ENCODE data around the gene CMBL. TPM values are rescaled to one million over a fixed set of nuclear protein-coding genes. Genes with fewer than 3 reads are reported as not detected.

The CMBL gene
- total and polyA plus RNA-seq, 5 donors from 2014 or later = 0.13 to 0.59 (median 0.33) TPM; not detected in 2

- H3K36me3 Mint-ChIP-seq = peaks cover 12% of the 10 kb centered on the region
- no peaks in the 10 kb centered on the region for H3K27me3 Mint-ChIP-seq
- Histone ChIP-seq H3K9me3 (ENCODE audit: control insufficient read depth in 2 of 2, low read length in 2 of 2) (no peaks in the 10 kb centered on the region), H3K4me3 (ENCODE audit: low read depth, low read length) (no peak overlapping the region), H3K27me3 (ENCODE audit: control insufficient read depth, insufficient read depth, low read length) (no peaks in the 10 kb centered on the region), H3K4me1 (ENCODE audit: control insufficient read depth, insufficient read depth, low read length, poor library complexity, severe bottlenecking) (peaks cover 3% of the 10 kb centered on the region), H3K27ac (ENCODE audit: insufficient read depth, low read length, poor library complexity, severe bottlenecking) (no peak overlapping the region), H3K36me3 (ENCODE audit: control insufficient read depth, insufficient read depth, low read length) (peaks cover 2% of the 10 kb centered on the region)
- H3K9me3 Mint-ChIP-seq = no peaks in the 10 kb centered on the region
- peaks cover 8 to 19% (median 14%) of the 10 kb centered on the region in 4 donors for H3K4me1 Mint-ChIP-seq
- H3K4me3 Mint-ChIP-seq = peak overlapping the region in 2 of 4 donors; percentile 7 to 27
- H3K27ac Mint-ChIP-seq = no peak overlapping the region
- no peak for ATAC-seq (ENCODE audit: low read depth in 2 of 2)
- DNase-seq = no peak
These were observed 64.0 kb downstream of the CMBL start for GRCh38 chr5:10243660-10244240.

GRCh38 chr5:10235350-10235749, 72.4 kb downstream of the CMBL start:
- no peaks in the 10 kb centered on the region for H3K27me3 Mint-ChIP-seq
- Histone ChIP-seq H3K36me3 (ENCODE audit: control insufficient read depth, insufficient read depth, low read length) (peaks cover 10% of the 10 kb centered on the region), H3K4me1 (ENCODE audit: control insufficient read depth, insufficient read depth, low read length, poor library complexity, severe bottlenecking) (no peaks in the 10 kb centered on the region), H3K4me3 (ENCODE audit: low read depth, low read length) (no peak overlapping the region), H3K27ac (ENCODE audit: insufficient read depth, low read length, poor library complexity, severe bottlenecking) (no peak overlapping the region), H3K27me3 (ENCODE audit: control insufficient read depth, insufficient read depth, low read length) (no peaks in the 10 kb centered on the region), H3K9me3 (ENCODE audit: control insufficient read depth in 2 of 2, low read length in 2 of 2) (no peaks in the 10 kb centered on the region)
- H3K36me3 Mint-ChIP-seq = peaks cover 39% of the 10 kb centered on the region
- DNase-seq (no peak), ATAC-seq (ENCODE audit: low read depth in 2 of 2) (no peak)
- no peak overlapping the region for H3K27ac Mint-ChIP-seq
- no peak overlapping the region for H3K4me3 Mint-ChIP-seq
- peaks cover 0 to 4% (median 0%) of the 10 kb centered on the region in 4 donors for H3K4me1 Mint-ChIP-seq
- no peaks in the 10 kb centered on the region for H3K9me3 Mint-ChIP-seq

- ATAC-seq (ENCODE audit: low read depth in 2 of 2) (no peak), DNase-seq (no peak)
- H3K27me3 ChIP-seq (ENCODE audit: control insufficient read depth, insufficient read depth, low read length) = no peaks in the 10 kb centered on the region
- H3K27ac ChIP-seq (ENCODE audit: insufficient read depth, low read length, poor library complexity, severe bottlenecking) = no peak overlapping the region
- H3K9me3 ChIP-seq (ENCODE audit: control insufficient read depth in 2 of 2, low read length in 2 of 2) = no peaks in the 10 kb centered on the region
- Mint-ChIP-seq H3K9me3 (no peaks in the 10 kb centered on the region), H3K4me1 (no peaks in the 10 kb centered on the region), H3K27me3 (no peaks in the 10 kb centered on the region), H3K27ac (no peak overlapping the region), H3K4me3 (no peak overlapping the region), H3K36me3 (peaks cover 39% of the 10 kb centered on the region)
- H3K4me1 ChIP-seq (ENCODE audit: control insufficient read depth, insufficient read depth, low read length, poor library complexity, severe bottlenecking) = no peaks in the 10 kb centered on the region
- peaks cover 14% of the 10 kb centered on the region for H3K36me3 ChIP-seq (ENCODE audit: control insufficient read depth, insufficient read depth, low read length)
- no peak overlapping the region for H3K4me3 ChIP-seq (ENCODE audit: low read depth, low read length)
These were observed 74.2 kb downstream of the CMBL start for GRCh38 chr5:10233505-10233904.

GRCh38 chr5:10233011-10233410, 74.7 kb downstream of the CMBL start:
- ATAC-seq (ENCODE audit: low read depth in 2 of 2) = no peak

GRCh38 chr5:10232386-10232785, 75.3 kb downstream of the CMBL start:
- DNase-seq (no peak), ATAC-seq (ENCODE audit: low read depth in 2 of 2) (no peak)
- H3K9me3 Mint-ChIP-seq = no peaks in the 10 kb centered on the region
- H3K4me3 Mint-ChIP-seq = no peak overlapping the region
- Histone ChIP-seq H3K4me3 (ENCODE audit: low read depth, low read length) (no peak overlapping the region), H3K36me3 (ENCODE audit: control insufficient read depth, insufficient read depth, low read length) (peaks cover 14% of the 10 kb centered on the region), H3K27me3 (ENCODE audit: control insufficient read depth, insufficient read depth, low read length) (no peaks in the 10 kb centered on the region), H3K9me3 (ENCODE audit: control insufficient read depth in 2 of 2, low read length in 2 of 2) (no peaks in the 10 kb centered on the region), H3K27ac (ENCODE audit: insufficient read depth, low read length, poor library complexity, severe bottlenecking) (no peak overlapping the region), H3K4me1 (ENCODE audit: control insufficient read depth, insufficient read depth, low read length, poor library complexity, severe bottlenecking) (no peaks in the 10 kb centered on the region)
- H3K27me3 Mint-ChIP-seq = no peaks in the 10 kb centered on the region
- no peaks in the 10 kb centered on the region for H3K4me1 Mint-ChIP-seq
- no peak overlapping the region for H3K27ac Mint-ChIP-seq
- peaks cover 33% of the 10 kb centered on the region for H3K36me3 Mint-ChIP-seq

More at GRCh38 chr5:10233011-10233410, 74.7 kb downstream of the CMBL start:
- no peaks in the 10 kb centered on the region for H3K4me1 Mint-ChIP-seq
- Histone ChIP-seq H3K27ac (ENCODE audit: insufficient read depth, low read length, poor library complexity, severe bottlenecking) (no peak overlapping the region), H3K4me3 (ENCODE audit: low read depth, low read length) (no peak overlapping the region), H3K27me3 (ENCODE audit: control insufficient read depth, insufficient read depth, low read length) (no peaks in the 10 kb centered on the region), H3K36me3 (ENCODE audit: control insufficient read depth, insufficient read depth, low read length) (peaks cover 14% of the 10 kb centered on the region), H3K4me1 (ENCODE audit: control insufficient read depth, insufficient read depth, low read length, poor library complexity, severe bottlenecking) (no peaks in the 10 kb centered on the region), H3K9me3 (ENCODE audit: control insufficient read depth in 2 of 2, low read length in 2 of 2) (no peaks in the 10 kb centered on the region)
- no peak for DNase-seq
- peaks cover 35% of the 10 kb centered on the region for H3K36me3 Mint-ChIP-seq
- no peak overlapping the region for H3K27ac Mint-ChIP-seq
- no peak overlapping the region for H3K4me3 Mint-ChIP-seq
- H3K27me3 Mint-ChIP-seq = no peaks in the 10 kb centered on the region
- H3K9me3 Mint-ChIP-seq = no peaks in the 10 kb centered on the region

- Histone ChIP-seq H3K27ac (ENCODE audit: insufficient read depth, low read length, poor library complexity, severe bottlenecking) (no peak overlapping the region), H3K27me3 (ENCODE audit: control insufficient read depth, insufficient read depth, low read length) (no peaks in the 10 kb centered on the region), H3K36me3 (ENCODE audit: control insufficient read depth, insufficient read depth, low read length) (peaks cover 6% of the 10 kb centered on the region), H3K4me3 (ENCODE audit: low read depth, low read length) (no peak overlapping the region), H3K9me3 (ENCODE audit: control insufficient read depth in 2 of 2, low read length in 2 of 2) (no peaks in the 10 kb centered on the region), H3K4me1 (ENCODE audit: control insufficient read depth, insufficient read depth, low read length, poor library complexity, severe bottlenecking) (no peaks in the 10 kb centered on the region)
- Mint-ChIP-seq H3K27ac (peak overlapping the region in 1 of 3 donors; percentile 49), H3K4me3 (no peak overlapping the region), H3K9me3 (peaks cover 0 to 9% (median 0%) of the 10 kb centered on the region in 7 donors), H3K36me3 (peaks cover 38% of the 10 kb centered on the region), H3K27me3 (no peaks in the 10 kb centered on the region), H3K4me1 (no peaks in the 10 kb centered on the region)
- DNase-seq (no peak), ATAC-seq (ENCODE audit: low read depth in 2 of 2) (no peak)
These were observed 78.2 kb downstream of the CMBL start for GRCh38 chr5:10229306-10230048.

- H3K36me3 Mint-ChIP-seq = peaks cover 45% of the 10 kb centered on the region
These were observed 79.4 kb downstream of the CMBL start for GRCh38 chr5:10228288-10228687.

More at GRCh38 chr5:10228288-10228687, 79.4 kb downstream of the CMBL start:
- Histone ChIP-seq H3K9me3 (ENCODE audit: control insufficient read depth in 2 of 2, low read length in 2 of 2) (no peaks in the 10 kb centered on the region), H3K27me3 (ENCODE audit: control insufficient read depth, insufficient read depth, low read length) (no peaks in the 10 kb centered on the region), H3K4me3 (ENCODE audit: low read depth, low read length) (no peak overlapping the region), H3K36me3 (ENCODE audit: control insufficient read depth, insufficient read depth, low read length) (peaks cover 6% of the 10 kb centered on the region), H3K4me1 (ENCODE audit: control insufficient read depth, insufficient read depth, low read length, poor library complexity, severe bottlenecking) (no peaks in the 10 kb centered on the region), H3K27ac (ENCODE audit: insufficient read depth, low read length, poor library complexity, severe bottlenecking) (no peak overlapping the region)
- ATAC-seq (ENCODE audit: low read depth in 2 of 2) = no peak
- Mint-ChIP-seq H3K27ac (no peak overlapping the region), H3K4me1 (no peaks in the 10 kb centered on the region), H3K27me3 (no peaks in the 10 kb centered on the region), H3K9me3 (peaks cover 0 to 9% (median 3%) of the 10 kb centered on the region in 7 donors), H3K4me3 (no peak overlapping the region)
- DNase-seq = no peak

All from CD4-positive, CD25-positive, alpha-beta regulatory T cell (primary cell).